Parathyroid adenoma (tissue), 2 donors: ENCODE results near the gene RPL13.

Experiments used
- H2AFZ ChIP-seq: fragments of 300-600 bp; sonication (generic); one replicate; pipeline ENCODE4 v1.7.0; 2017; ENCODE audit warnings: antibody characterized with exemption, mild to moderate bottlenecking
- H3K27ac ChIP-seq: fragments of 300-600 bp; sonication (generic); one replicate; pipeline ENCODE4 v1.7.0; 2017
- H3K27me3 ChIP-seq: fragments of 300-600 bp; sonication (generic); one replicate; pipeline ENCODE4 v1.7.0; 2017; ENCODE audit warnings: low read length; ENCODE audit not compliant: control insufficient read depth, insufficient read depth
- H3K36me3 ChIP-seq: fragments of 300-600 bp; sonication (generic); one replicate; pipeline ENCODE4 v1.7.0; 2017; ENCODE audit warnings: low read length; ENCODE audit not compliant: control insufficient read depth, insufficient read depth
- H3K4me1 ChIP-seq: fragments of 300-600 bp; sonication (generic); one replicate; pipeline ENCODE4 v1.7.0; 2017; ENCODE audit warnings: control low read depth
- H3K4me2 ChIP-seq: fragments of 300-600 bp; sonication (generic); one replicate; pipeline ENCODE4 v1.7.0; 2017; ENCODE audit warnings: low read length
- H3K4me3 ChIP-seq: fragments of 300-600 bp; sonication (generic); one replicate; pipeline ENCODE4 v1.7.0; 2017; ENCODE audit warnings: low read depth, low read length
- H3K79me2 ChIP-seq: fragments of 300-600 bp; sonication (generic); one replicate; pipeline ENCODE4 v1.7.0; 2017; ENCODE audit warnings: control low read depth
- H3K9ac ChIP-seq: fragments of 300-600 bp; sonication (generic); one replicate; pipeline ENCODE4 v1.7.0; 2017; ENCODE audit warnings: mild to moderate bottlenecking
- H3K9me3 ChIP-seq: fragments of 300-600 bp; sonication (generic); one replicate; pipeline ENCODE4 v1.7.0; 2017; ENCODE audit warnings: low read length; ENCODE audit not compliant: control insufficient read depth
- TF ChIP-seq, protein P1 (sequence below): fragments of 300-600 bp; sonication (generic); IDR thresholded peaks from one replicate; pipeline ENCODE4 v1.7.0; 2017; ENCODE audit warnings: antibody characterized with exemption, mild to moderate bottlenecking
- donor health status: primary hyperparathyroidism.

Gene RPL13

DNA sequence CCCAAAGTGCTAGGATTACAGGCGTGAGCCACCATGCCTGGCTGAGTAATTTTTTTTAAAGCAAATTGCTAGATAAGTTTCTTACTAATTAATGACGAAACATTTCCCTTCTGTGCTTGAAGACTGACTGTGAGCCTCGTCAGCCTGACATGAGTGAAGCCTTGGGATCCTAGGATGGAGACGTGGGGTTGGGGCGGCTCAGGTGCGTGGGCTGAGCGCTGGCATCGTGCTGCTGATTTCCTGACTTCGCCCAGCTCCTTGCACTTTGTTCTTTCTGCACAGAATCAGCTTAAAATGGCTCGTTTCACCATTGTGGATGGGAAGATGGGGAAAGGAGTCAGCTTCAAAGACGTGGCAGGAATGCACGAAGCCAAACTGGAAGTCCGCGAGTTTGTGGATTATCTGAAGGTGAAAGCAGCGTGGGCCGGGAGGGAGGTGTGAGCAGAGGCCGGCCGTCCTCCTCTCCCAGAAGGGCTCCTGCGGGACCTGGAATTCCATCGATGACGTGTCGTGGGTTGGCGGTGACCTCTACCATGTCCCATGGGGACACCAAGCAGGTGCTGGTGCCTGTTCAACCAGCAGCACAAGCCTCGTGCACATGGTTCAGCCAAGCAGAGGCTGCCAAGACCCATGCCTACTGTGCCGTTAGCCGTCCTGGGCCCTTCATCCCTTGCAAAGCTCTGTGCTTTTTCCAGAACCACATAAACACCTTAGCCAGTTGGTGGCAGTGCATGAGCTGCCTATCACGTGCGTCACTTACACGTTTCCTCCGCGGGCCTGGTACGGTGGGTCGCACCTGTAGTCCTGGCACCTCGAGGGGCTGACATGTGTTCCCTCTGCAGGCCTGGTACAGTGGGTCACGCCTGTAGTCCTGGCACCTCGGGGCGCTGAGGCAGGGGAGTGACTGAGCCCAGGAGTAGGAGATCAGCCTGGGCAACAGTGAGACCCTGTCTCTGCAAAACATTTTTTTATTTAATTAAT is 29.8 kb upstream of the RPL13 start:
- Histone ChIP-seq H3K4me1 (no peaks in the 10 kb centered on the region), H3K9ac (no peak overlapping the region), H3K36me3 (no peaks in the 10 kb centered on the region), H3K9me3 (no peaks in the 10 kb centered on the region), H3K4me3 (no peak overlapping the region), H3K4me2 (no peak overlapping the region), H3K27ac (no peak overlapping the region), H3K79me2 (peaks cover 11% of the 10 kb centered on the region), H3K27me3 (no peaks in the 10 kb centered on the region), H2AFZ (no peak overlapping the region)
- TF ChIP-seq, protein P1, sequence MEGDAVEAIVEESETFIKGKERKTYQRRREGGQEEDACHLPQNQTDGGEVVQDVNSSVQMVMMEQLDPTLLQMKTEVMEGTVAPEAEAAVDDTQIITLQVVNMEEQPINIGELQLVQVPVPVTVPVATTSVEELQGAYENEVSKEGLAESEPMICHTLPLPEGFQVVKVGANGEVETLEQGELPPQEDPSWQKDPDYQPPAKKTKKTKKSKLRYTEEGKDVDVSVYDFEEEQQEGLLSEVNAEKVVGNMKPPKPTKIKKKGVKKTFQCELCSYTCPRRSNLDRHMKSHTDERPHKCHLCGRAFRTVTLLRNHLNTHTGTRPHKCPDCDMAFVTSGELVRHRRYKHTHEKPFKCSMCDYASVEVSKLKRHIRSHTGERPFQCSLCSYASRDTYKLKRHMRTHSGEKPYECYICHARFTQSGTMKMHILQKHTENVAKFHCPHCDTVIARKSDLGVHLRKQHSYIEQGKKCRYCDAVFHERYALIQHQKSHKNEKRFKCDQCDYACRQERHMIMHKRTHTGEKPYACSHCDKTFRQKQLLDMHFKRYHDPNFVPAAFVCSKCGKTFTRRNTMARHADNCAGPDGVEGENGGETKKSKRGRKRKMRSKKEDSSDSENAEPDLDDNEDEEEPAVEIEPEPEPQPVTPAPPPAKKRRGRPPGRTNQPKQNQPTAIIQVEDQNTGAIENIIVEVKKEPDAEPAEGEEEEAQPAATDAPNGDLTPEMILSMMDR = no peak

DNA sequence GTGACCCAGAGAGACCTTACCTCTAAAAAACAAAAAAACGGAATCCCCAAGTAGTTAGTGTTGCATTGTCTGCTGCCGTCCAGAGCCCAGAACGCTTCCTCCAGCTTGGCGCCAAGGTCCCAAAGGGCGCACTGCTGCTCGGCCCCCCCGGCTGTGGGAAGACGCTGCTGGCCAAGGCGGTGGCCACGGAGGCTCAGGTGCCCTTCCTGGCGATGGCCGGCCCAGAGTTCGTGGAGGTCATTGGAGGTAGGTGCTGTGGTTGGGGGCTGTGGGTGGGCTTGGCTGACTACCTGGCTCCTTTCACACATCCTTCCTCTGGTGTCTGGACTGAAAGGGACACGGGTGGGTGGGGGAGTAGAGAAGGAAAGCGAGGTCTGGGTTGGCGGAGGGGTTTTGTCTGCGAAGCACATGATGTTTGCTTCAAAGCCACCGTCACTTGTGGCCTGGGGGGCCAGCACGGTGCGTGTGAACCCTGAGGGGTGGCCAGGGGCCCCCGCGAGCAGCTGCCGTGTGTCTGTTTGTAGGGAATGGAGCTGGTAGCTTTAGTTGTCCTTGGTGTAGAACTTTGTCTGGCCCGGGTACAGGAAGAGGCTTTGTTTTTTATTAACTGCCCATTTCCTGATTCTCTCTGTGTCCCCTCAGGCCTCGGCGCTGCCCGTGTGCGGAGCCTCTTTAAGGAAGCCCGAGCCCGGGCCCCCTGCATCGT is 28.5 kb upstream of the RPL13 start:
- Histone ChIP-seq H3K4me2 (no peak overlapping the region), H3K9ac (no peak overlapping the region), H2AFZ (no peak overlapping the region), H3K4me3 (no peak overlapping the region), H3K27ac (no peak overlapping the region), H3K36me3 (no peaks in the 10 kb centered on the region), H3K79me2 (peaks cover 11% of the 10 kb centered on the region), H3K4me1 (no peaks in the 10 kb centered on the region), H3K9me3 (no peaks in the 10 kb centered on the region), H3K27me3 (no peaks in the 10 kb centered on the region)
- TF ChIP-seq, protein P1 = no peak

DNA sequence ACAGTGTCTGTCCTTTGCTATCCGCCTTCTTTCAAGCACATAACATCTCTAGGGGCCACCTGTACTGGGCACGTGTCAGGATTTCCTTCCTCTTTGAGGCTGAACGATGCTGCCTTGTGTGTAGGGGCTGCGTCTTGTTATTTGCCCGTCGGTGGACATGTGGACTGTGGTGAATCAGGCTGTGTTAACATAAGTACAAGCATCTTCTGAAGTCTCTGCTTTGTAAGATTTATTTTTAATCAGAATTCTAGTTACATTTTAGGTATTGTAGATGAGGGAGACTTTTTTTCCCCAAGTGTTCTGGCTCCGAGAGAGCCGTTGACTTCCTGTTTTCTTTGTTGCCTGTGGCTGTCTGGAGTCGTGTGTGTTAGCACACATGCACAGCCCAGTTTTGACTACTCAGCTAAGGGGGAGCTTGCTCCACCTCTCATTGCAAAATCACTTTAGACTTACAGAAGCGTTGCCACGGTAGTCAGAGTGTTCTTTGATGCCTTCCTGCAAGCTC is 26.2 kb upstream of the RPL13 start:
- H3K9me3 ChIP-seq = no peaks in the 10 kb centered on the region
- H3K9ac ChIP-seq = no peak overlapping the region
- H3K27ac ChIP-seq = no peak overlapping the region
- H2AFZ ChIP-seq = no peak overlapping the region
- no peak overlapping the region for H3K4me3 ChIP-seq
- H3K79me2 ChIP-seq = peaks cover 18% of the 10 kb centered on the region
- no peaks in the 10 kb centered on the region for H3K4me1 ChIP-seq
- TF ChIP-seq, protein P1 = no peak
- no peaks in the 10 kb centered on the region for H3K27me3 ChIP-seq
- H3K36me3 ChIP-seq = no peaks in the 10 kb centered on the region
- H3K4me2 ChIP-seq = no peak overlapping the region

DNA sequence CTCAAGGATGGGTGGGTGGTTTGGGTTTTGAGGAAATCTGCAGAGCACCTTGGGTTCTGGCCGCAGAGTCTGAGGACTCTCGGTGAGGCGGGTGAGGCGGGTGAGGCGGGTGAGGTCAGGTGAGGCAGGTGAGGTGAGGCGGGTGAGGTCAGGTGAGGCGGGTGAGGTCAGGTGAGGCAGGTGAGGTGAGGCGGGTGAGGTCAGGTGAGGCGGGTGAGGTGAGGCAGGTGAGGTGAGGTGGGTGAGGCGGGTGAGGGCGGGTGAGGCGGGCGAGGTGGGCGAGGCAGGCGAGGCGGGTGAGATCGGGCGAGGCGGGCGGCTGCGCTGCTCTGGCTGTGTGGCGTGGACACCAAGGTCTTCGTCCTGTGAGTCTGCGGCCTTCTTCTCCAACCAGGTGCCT is 24.1 kb upstream of the RPL13 start:
- H3K4me1 ChIP-seq = no peaks in the 10 kb centered on the region
- TF ChIP-seq, protein P1 = no peak
- H3K27ac ChIP-seq = no peak overlapping the region
- H3K36me3 ChIP-seq = no peaks in the 10 kb centered on the region
- no peak overlapping the region for H3K9ac ChIP-seq
- H3K79me2 ChIP-seq = peaks cover 18% of the 10 kb centered on the region
- H3K4me2 ChIP-seq = no peak overlapping the region
- H3K4me3 ChIP-seq = no peak overlapping the region
- H3K9me3 ChIP-seq = no peaks in the 10 kb centered on the region
- H3K27me3 ChIP-seq = no peaks in the 10 kb centered on the region
- no peak overlapping the region for H2AFZ ChIP-seq
